ENCODE data around the gene TIMM10.

DNA sequence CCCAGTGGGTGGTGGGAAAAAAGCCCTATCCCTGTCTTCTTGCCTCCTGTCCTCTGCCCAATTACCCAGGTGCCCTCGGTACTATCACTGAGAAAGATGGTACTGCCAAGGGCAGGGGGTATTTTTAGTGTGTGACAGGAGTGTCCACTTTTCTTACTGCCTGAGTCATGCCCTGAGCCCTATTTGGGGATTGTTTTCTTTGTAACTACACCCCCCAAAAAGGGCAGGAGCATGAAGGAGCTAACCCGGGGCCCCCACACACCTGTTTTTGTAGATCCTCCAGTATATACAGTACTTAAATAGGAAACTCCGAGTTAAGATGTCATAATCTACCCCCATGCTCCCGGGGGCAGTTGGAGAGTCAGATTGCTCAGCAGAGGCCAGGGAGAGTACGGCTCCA, 10.6 kb upstream of the TIMM10 start:
- no peak for TF ChIP-seq EP300 (IDR thresholded peaks at IDR 0.05)
- TF ChIP-seq, protein P1, sequence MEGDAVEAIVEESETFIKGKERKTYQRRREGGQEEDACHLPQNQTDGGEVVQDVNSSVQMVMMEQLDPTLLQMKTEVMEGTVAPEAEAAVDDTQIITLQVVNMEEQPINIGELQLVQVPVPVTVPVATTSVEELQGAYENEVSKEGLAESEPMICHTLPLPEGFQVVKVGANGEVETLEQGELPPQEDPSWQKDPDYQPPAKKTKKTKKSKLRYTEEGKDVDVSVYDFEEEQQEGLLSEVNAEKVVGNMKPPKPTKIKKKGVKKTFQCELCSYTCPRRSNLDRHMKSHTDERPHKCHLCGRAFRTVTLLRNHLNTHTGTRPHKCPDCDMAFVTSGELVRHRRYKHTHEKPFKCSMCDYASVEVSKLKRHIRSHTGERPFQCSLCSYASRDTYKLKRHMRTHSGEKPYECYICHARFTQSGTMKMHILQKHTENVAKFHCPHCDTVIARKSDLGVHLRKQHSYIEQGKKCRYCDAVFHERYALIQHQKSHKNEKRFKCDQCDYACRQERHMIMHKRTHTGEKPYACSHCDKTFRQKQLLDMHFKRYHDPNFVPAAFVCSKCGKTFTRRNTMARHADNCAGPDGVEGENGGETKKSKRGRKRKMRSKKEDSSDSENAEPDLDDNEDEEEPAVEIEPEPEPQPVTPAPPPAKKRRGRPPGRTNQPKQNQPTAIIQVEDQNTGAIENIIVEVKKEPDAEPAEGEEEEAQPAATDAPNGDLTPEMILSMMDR (IDR thresholded peaks at IDR 0.05), result no peak

Data from tibial nerve (tissue), 4 donors.